GM18526 (cell line): ENCODE measurements around the gene PCDHGA10.

Experiments
- POLR2A ChIP-seq: IDR thresholded peaks from 3 replicates; pipeline ENCODE4 v1.6.1; 2011; ENCODE audit not compliant: insufficient read length; ENCODE audit errors: extremely low read depth

The PCDHGA10 gene

GRCh38 chr5:141465351-141465750, 52.6 kb downstream of the PCDHGA10 start:
- TF ChIP-seq POLR2A = no peak
